Stimulated activated CD8-positive, alpha-beta memory T cell treated with anti-CD3 and anti-CD28 coated beads, Interleukin-4, amount 100 ng/mL, for 1 hour (primary cell): ENCODE data around the gene KRTAP9-7.
"Not testable (repeated sequence)": the region's sequence is repeated elsewhere in the genome, so short reads cannot be mapped to it uniquely, and the experiment has no call there.

Source experiments
- DNase-seq, 2 donors: peaks; one replicate each; pipeline ENCODE4 v3.0.0-alpha.2; 2020; ENCODE audit warnings: low read depth in 2 of 2, low spot score in 1 of 2

KRTAP9-7 gene

GRCh38 chr17:41275648-41276190, at the start of gene KRTAP9-7:
Gene KRTAP9-7 (plus strand): TSS chr17:41275698. CDS start chr17:41275698, 0 bp downstream.
- not testable (repeated sequence) for DNase-seq

- DNase-seq, result no peak
These were observed 49.4 kb upstream of the KRTAP9-7 start for GRCh38 chr17:41226051-41226450.

GRCh38 chr17:41226598-41227095, 48.9 kb upstream of the KRTAP9-7 start, which contains the start of gene KRTAP9-2:
Gene KRTAP9-2 (plus strand): TSS chr17:41226648. CDS start chr17:41226655, 7 bp downstream.
- not testable (repeated sequence) for DNase-seq

- no peak for DNase-seq
These were observed 45.4 kb upstream of the KRTAP9-7 start for GRCh38 chr17:41230094-41230493.

GRCh38 chr17:41231731-41232130, 43.8 kb upstream of the KRTAP9-7 start:
- DNase-seq, result no peak

GRCh38 chr17:41232399-41233105, 42.9 kb upstream of the KRTAP9-7 start, which contains the start of gene KRTAP9-3:
Gene KRTAP9-3 (plus strand): TSS chr17:41232449. CDS start chr17:41232502, 53 bp downstream.
- DNase-seq, result not testable (repeated sequence)

- DNase-seq, result not testable (repeated sequence)
These were observed 38.4 kb upstream of the KRTAP9-7 start for GRCh38 chr17:41237116-41237515.

GRCh38 chr17:41237949-41238437, 37.5 kb upstream of the KRTAP9-7 start, which contains the start of gene KRTAP9-8:
Gene KRTAP9-8 (plus strand): TSS chr17:41237999. CDS start chr17:41238052, 53 bp downstream.
- not testable (repeated sequence) for DNase-seq

- not testable (repeated sequence) for DNase-seq
These were observed 28.3 kb upstream of the KRTAP9-7 start for GRCh38 chr17:41246995-41247787.

GRCh38 chr17:41249637-41250240, 25.8 kb upstream of the KRTAP9-7 start, which contains the start of gene KRTAP9-4:
Gene KRTAP9-4 (plus strand): TSS chr17:41249687. CDS start chr17:41249721, 34 bp downstream.
- not testable (repeated sequence) for DNase-seq

GRCh38 chr17:41251261-41251660, 24.2 kb upstream of the KRTAP9-7 start:
- no peak for DNase-seq

- no peak for DNase-seq
These were observed 20.6 kb upstream of the KRTAP9-7 start for GRCh38 chr17:41254861-41255260.

GRCh38 chr17:41255381-41256290, 19.9 kb upstream of the KRTAP9-7 start, which contains the start of gene KRTAP9-9:
Gene KRTAP9-9 (plus strand): TSS chr17:41255384.
- not testable (repeated sequence) for DNase-seq

GRCh38 chr17:41256291-41256685, 19.2 kb upstream of the KRTAP9-7 start:
- DNase-seq, result no peak

- no peak for DNase-seq
These were observed 17.1 kb upstream of the KRTAP9-7 start for GRCh38 chr17:41258406-41258805.

- no peak for DNase-seq
These were observed 12.3 kb upstream of the KRTAP9-7 start for GRCh38 chr17:41263212-41263611.

- no peak for DNase-seq
These were observed 10.9 kb upstream of the KRTAP9-7 start for GRCh38 chr17:41264599-41264998.

- DNase-seq, result no peak
These were observed 10.4 kb upstream of the KRTAP9-7 start, which contains the start of gene KRTAP9-6 for GRCh38 chr17:41265078-41265477. Gene KRTAP9-6 (plus strand): TSS chr17:41265378. CDS start chr17:41265378, 0 bp downstream.

GRCh38 chr17:41267711-41268110, 7.8 kb upstream of the KRTAP9-7 start:
- DNase-seq, result no peak
